Endothelial cell of umbilical vein (primary cell): Measurements from ENCODE around the gene ZNF528. TPM values are rescaled to one million over a fixed set of nuclear protein-coding genes. Genes with fewer than 3 reads are reported as not detected.

Experiments used
- BruUV-seq: library from RNA; stranded (reverse); fragments of 400-500 nt; replicated peaks from 2 replicates; lab custom pipeline; 2021; lab: Mats Ljungman, UMichigan
- CTCF ChIA-PET: fragments of 300-600, 350-600 bp; sonication (Branson Sonifier 250); formaldehyde crosslinking; loops from one replicate; lab custom pipeline; 2021; ENCODE audit warnings: antibody characterized with exemption, inconsistent platforms; lab: Charles Lee
- POLR2A ChIA-PET: fragments of 300-600, 350-600 bp; sonication (Branson Sonifier 250); formaldehyde crosslinking; loops from one replicate; lab custom pipeline; 2021; ENCODE audit warnings: antibody characterized with exemption, inconsistent platforms; lab: Charles Lee
- DNase-seq: peaks from one replicate; pipeline ENCODE4 v3.0.0-alpha.2; 2011; ENCODE audit warnings: low read depth, low spot score
- FAIRE-seq: peaks from 2 replicates; lab custom pipeline; 2011; peaks lifted over from hg19 to GRCh38; lab: Jason Lieb, UNC
- H2AFZ ChIP-seq: 2 replicates; pipeline ENCODE4 v1.6.0; 2012; ENCODE audit warnings: low read depth, low read length, control low read depth, inconsistent platforms
- H3K27ac ChIP-seq: 2 replicates; pipeline ENCODE4 v1.5.1; 2011; ENCODE audit warnings: low read depth, mild to moderate bottlenecking, control low read depth, low read length, moderate library complexity; ENCODE audit not compliant: insufficient read depth
- H3K27me3 ChIP-seq, 2 experiments: 2 replicates each; pipeline versions ENCODE4 v1.6.0 to v1.6.1; 2011; ENCODE audit warnings: low read length in 2 of 2, mixed read lengths in 1 of 2; ENCODE audit not compliant: control insufficient read depth in 2 of 2, insufficient read depth in 2 of 2
- H3K36me3 ChIP-seq, 2 experiments: 2 replicates in 1 of 2; 3 replicates in 1 of 2; pipeline ENCODE4 v1.5.1; 2011; ENCODE audit warnings: low read length in 2 of 2, mild to moderate bottlenecking in 1 of 2, moderate library complexity in 1 of 2; ENCODE audit not compliant: control insufficient read depth in 2 of 2, insufficient read depth in 2 of 2; ENCODE audit errors: extremely low read depth in 1 of 2
- H3K4me1 ChIP-seq: 3 replicates; pipeline ENCODE4 v1.5.1; 2011; ENCODE audit warnings: mild to moderate bottlenecking, low read length; ENCODE audit not compliant: control insufficient read depth, insufficient read depth; ENCODE audit errors: extremely low read depth
- H3K4me2 ChIP-seq: 2 replicates; pipeline ENCODE4 v1.6.1; 2011; ENCODE audit warnings: low read length, control low read depth, mixed read lengths; ENCODE audit not compliant: insufficient read depth
- H3K4me3 ChIP-seq, 3 experiments: fragments of 200-600 bp in 1 of 3; sonication (generic), shearing (Covaris generic) in 1 of 3; replicated peaks in 1 of 3; 2 replicates each; pipeline ENCODE4 v1.5.1; 2011 to 2016; ENCODE audit warnings: control low read depth in 3 of 3, low read length in 3 of 3, mild to moderate bottlenecking in 2 of 3, inconsistent platforms in 1 of 3, low read depth in 1 of 3, moderate library complexity in 1 of 3; ENCODE audit not compliant: insufficient read depth in 1 of 3
- H3K79me2 ChIP-seq: 2 replicates; pipeline ENCODE4 v1.6.0; 2012; ENCODE audit warnings: low read length, inconsistent platforms; ENCODE audit not compliant: control insufficient read depth, insufficient read depth
- H3K9ac ChIP-seq: replicated peaks from 2 replicates; pipeline ENCODE3; 2011; ENCODE audit warnings: low read length, control low read depth; ENCODE audit not compliant: insufficient read depth; ENCODE audit errors: extremely low read depth
- H3K9me1 ChIP-seq: replicated peaks from 3 replicates; pipeline ENCODE4 v1.6.0; 2011; ENCODE audit warnings: mild to moderate bottlenecking, low read length; ENCODE audit not compliant: control insufficient read depth, insufficient read depth; ENCODE audit errors: extremely low read depth
- H3K9me3 ChIP-seq: replicated peaks from 2 replicates; pipeline ENCODE4 v1.5.1; 2012; ENCODE audit warnings: low read length, inconsistent platforms; ENCODE audit not compliant: control insufficient read depth, insufficient read depth
- H4K20me1 ChIP-seq: replicated peaks from 2 replicates; pipeline ENCODE3; 2011; ENCODE audit warnings: mild to moderate bottlenecking, low read length; ENCODE audit not compliant: control insufficient read depth, insufficient read depth; ENCODE audit errors: extremely low read depth
- CTCF ChIP-seq, 2 donors: IDR thresholded peaks; 1 replicate in 1 of 2; 2 replicates in 1 of 2; pipeline ENCODE4 v1.5.1; 2011; ENCODE audit warnings: low read length in 2 of 2, mild to moderate bottlenecking in 2 of 2, moderate library complexity in 2 of 2, control low read depth in 1 of 2, inconsistent platforms in 1 of 2, low read depth in 1 of 2; ENCODE audit not compliant: insufficient read depth in 1 of 2; ENCODE audit errors: extremely low read depth in 1 of 2
- EZH2 ChIP-seq: IDR thresholded peaks from 2 replicates; pipeline ENCODE4 v1.6.1; 2012; ENCODE audit warnings: borderline replicate concordance, low read depth, mild to moderate bottlenecking, moderate library complexity, low read length, inconsistent platforms; ENCODE audit not compliant: severe bottlenecking
- FOS ChIP-seq: IDR thresholded peaks from 2 replicates; pipeline ENCODE4 v1.6.1; 2011; ENCODE audit warnings: mild to moderate bottlenecking, low read length, moderate library complexity, borderline replicate concordance; ENCODE audit not compliant: insufficient read depth
- GATA2 ChIP-seq: IDR thresholded peaks from 2 replicates; pipeline ENCODE4 v1.7.0; 2011; ENCODE audit warnings: low read depth, mild to moderate bottlenecking, moderate library complexity, mixed read lengths, low read length; ENCODE audit not compliant: insufficient read length, insufficient read depth
- MAX ChIP-seq: IDR thresholded peaks from 2 replicates; pipeline ENCODE4 v1.6.1; 2011; ENCODE audit not compliant: insufficient read depth, insufficient read length
- MYC ChIP-seq: IDR thresholded peaks from one replicate; pipeline ENCODE4 v1.6.1; 2011; ENCODE audit warnings: mild to moderate bottlenecking, low read depth, low read length
- POLR2A ChIP-seq: IDR thresholded peaks from 2 replicates; pipeline ENCODE4 v1.6.1; 2012; ENCODE audit warnings: low read depth, mild to moderate bottlenecking, control low read depth, low read length
- POLR2AphosphoS5 ChIP-seq: IDR thresholded peaks from 2 replicates; pipeline ENCODE4 v1.6.1; 2012; ENCODE audit warnings: low read depth, mild to moderate bottlenecking, control low read depth, low read length, moderate library complexity; ENCODE audit not compliant: insufficient read depth
- dilution Hi-C: fragments of 300-500 bp; cut with MboI; formaldehyde crosslinking; loops from one replicate; pipeline ENCODE4 v1.15.0; 2019; ENCODE audit warnings: low sequenced_read_pairs; ENCODE audit not compliant: extremely low pct_ligation_motif_present
- intact Hi-C: fragments of 100-400 bp; cut with micrococcal nuclease; formaldehyde crosslinking; loops from one replicate; pipeline ENCODE4 v1.10.0; 2022
- polyA plus RNA-seq, 4 experiments: library from polyadenylated mRNA; depleted of rRNA in 3 of 4; stranded (reverse) in 3 of 4; unstranded in 1 of 4; fragments of >200 nt; gene quantifications; 2 replicates each; pipeline versions ENCODE4 v1.2.1 to v1.2.3, GENCODE V29; 2011 to 2012; ENCODE audit warnings: missing spikeins in 1 of 4
- total RNA-seq: library from RNA; stranded (reverse); gene quantifications from 2 replicates; pipeline ENCODE4 v1.2.3, GENCODE V29; 2021

The ZNF528 gene
- total and polyA plus RNA-seq, 2 donors (not counting 3 experiments of a cell fraction or from before 2014, with no cell fraction given): 6.2 to 16.1 TPM

DNA sequence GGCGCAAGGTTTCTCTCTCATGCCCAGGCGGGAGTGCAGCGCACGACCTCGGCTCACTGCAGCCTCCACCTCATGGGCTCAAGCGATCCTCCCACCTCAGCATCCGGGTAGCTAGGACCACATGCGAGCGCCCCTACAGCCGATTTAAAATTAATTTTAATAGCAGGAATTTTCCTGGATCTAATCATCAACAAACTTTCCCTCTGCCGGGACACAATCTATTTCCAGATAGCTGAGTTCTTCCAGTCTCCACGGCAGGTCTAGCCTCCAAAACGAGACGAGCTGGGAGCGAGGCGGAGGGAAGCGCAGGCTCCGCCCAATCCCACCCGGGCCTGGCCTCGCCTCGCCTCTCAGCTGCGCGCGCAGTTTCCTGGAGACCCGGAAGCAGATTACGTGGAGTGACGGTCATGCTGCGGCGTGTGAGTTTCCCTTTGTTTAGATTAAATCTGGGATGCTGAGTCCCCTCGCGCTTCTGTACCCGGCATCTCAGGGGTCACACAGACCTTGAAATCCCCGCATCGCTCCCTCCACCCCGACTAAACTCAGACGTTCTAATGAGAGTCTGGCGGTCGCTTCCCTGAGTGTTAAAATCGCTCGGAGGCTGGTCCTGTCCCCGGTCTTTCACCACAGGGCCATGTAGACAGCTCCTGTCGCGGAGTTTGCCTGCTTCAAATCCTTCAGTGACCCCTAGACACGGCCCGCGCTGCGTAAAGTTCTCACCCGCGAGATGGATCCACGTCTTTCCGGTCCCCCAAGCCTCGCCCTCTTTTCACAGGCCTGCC lies 27.9 kb upstream of the ZNF528 start, which contains the start of gene ZNF880:
Gene ZNF880, plus strand, starts transcription at position 365 of the 782 bp plus-strand sequence. Its CDS starts 43 bp downstream, at position 408.
- Histone ChIP-seq H3K4me3 (peak within 1 kb of the TSS; percentile 61 to 80 (median 75)), H3K9ac (peak within 1 kb of the TSS; percentile 98), H3K36me3 (peaks cover 3 to 6% of the 10 kb centered on the region in 2 experiments), H3K4me1 (peaks cover 8% of the 10 kb centered on the region), H2AFZ (peak within 1 kb of the TSS; percentile 66), H4K20me1 (no peaks in the 10 kb centered on the region), H3K79me2 (no peaks in the 10 kb centered on the region), H3K27me3 (no peaks in the 10 kb centered on the region), H3K4me2 (peak within 1 kb of the TSS; percentile 81), H3K27ac (peak within 1 kb of the TSS; percentile 97), H3K9me3 (no peaks in the 10 kb centered on the region), H3K9me1 (no peaks in the 10 kb centered on the region)
- TSS peak; percentile 88 for BruUV-seq
- peak; percentile 10 for TF ChIP-seq MAX
- TF ChIP-seq EZH2: no peak
- TF ChIP-seq POLR2AphosphoS5: peak; percentile 48
- peak; percentile 72 for TF ChIP-seq POLR2A
- TF ChIP-seq CTCF (IDR thresholded peaks at IDR 0.05; ENCODE audit: extremely low read depth in 1 of 2, insufficient read depth in 1 of 2, low read depth in 1 of 2, low read length in 2 of 2): no peak
- TF ChIP-seq GATA2: peak; percentile 8
- TF ChIP-seq MYC: no peak
- TF ChIP-seq FOS: no peak
- intact Hi-C loops (loop anchor here (1.0 kb wide), 1 partner anchor 28 kb away; the partner anchor contains the start of gene ZNF528), dilution Hi-C loops (no loop called here)
- CTCF ChIA-PET: interaction anchor here (0.7 to 1.1 kb wide), 4 partner anchors 28 to 197 kb away, joined by 3 read pairs; partner anchors contain the start of gene ZNF528
- DNase-seq (peak; percentile 89), FAIRE-seq (peak; percentile 96)
- POLR2A ChIA-PET: interaction anchor here (1.1 to 1.2 kb wide), 2 partner anchors 34 to 157 kb away, joined by 3 to 4 read pairs; partner anchors contain the start of gene ZNF610
